Naive thymus-derived CD8-positive, alpha-beta T cell (primary cell): ENCODE data around the gene MAML2. TPM values are rescaled to one million over a fixed set of nuclear protein-coding genes. Genes with fewer than 3 reads are reported as not detected.

ENCODE experiments used
- ATAC-seq, 2 donors: fragments of 150-1000 bp; cut with Tn5 transposase in 1 of 2; sonication (Bioruptor Pico), chemical (Tn5 transposase) in 1 of 2; 1 replicate in 1 of 2; 2 replicates in 1 of 2; pipeline ENCODE4 v1.10.0; 2021; ENCODE audit warnings: mild to moderate bottlenecking in 2 of 2, moderate library complexity in 2 of 2
- POLR2A ChIA-PET: fragments of 350-600 bp; sonication (Branson Sonifier 250); formaldehyde crosslinking; loops from one replicate; lab custom pipeline; 2021; ENCODE audit warnings: antibody characterized with exemption; lab: Charles Lee
- DNase-seq, 10 donors: peaks; one replicate each; pipeline versions ENCODE4 v3.0.0 to v3.0.0-alpha.2; 2020 to 2022
- H3K27ac Mint-ChIP-seq, 10 donors: one replicate each; pipeline ENCODE4 v1.8.0; 2020 to 2022; ENCODE audit warnings: mild to moderate bottlenecking in 10 of 10, mixed read lengths in 10 of 10, moderate library complexity in 4 of 10, inconsistent platforms in 1 of 10
- H3K27me3 Mint-ChIP-seq, 5 donors: one replicate each; pipeline ENCODE4 v1.8.0; 2021 to 2022; ENCODE audit warnings: mixed read lengths in 5 of 5
- H3K36me3 Mint-ChIP-seq, 3 donors: one replicate each; pipeline ENCODE4 v1.8.0; 2020 to 2022; ENCODE audit warnings: mixed read lengths in 3 of 3, mild to moderate bottlenecking in 2 of 3, inconsistent platforms in 1 of 3
- H3K4me1 Mint-ChIP-seq, 4 donors: one replicate each; pipeline ENCODE4 v1.8.0; 2021 to 2022; ENCODE audit warnings: mixed read lengths in 4 of 4
- H3K4me3 Mint-ChIP-seq, 10 donors: one replicate each; pipeline ENCODE4 v1.8.0; 2020 to 2022; ENCODE audit warnings: mild to moderate bottlenecking in 10 of 10, mixed read lengths in 10 of 10, moderate library complexity in 6 of 10, inconsistent platforms in 1 of 10
- H3K9me3 Mint-ChIP-seq, 9 donors: one replicate each; pipeline ENCODE4 v1.8.0; 2020 to 2022; ENCODE audit warnings: mixed read lengths in 9 of 9, mild to moderate bottlenecking in 3 of 9, inconsistent platforms in 1 of 9, moderate library complexity in 1 of 9
- polyA plus RNA-seq, 3 donors: library from polyadenylated mRNA; unstranded; fragments of 300-500 nt; fragmentation: Illumina TruSeq; gene quantifications; one replicate each; pipeline ENCODE4 v1.2.3, GENCODE V29; 2021
- total RNA-seq, 8 experiments: library from RNA in 2 of 8; stranded (reverse) in 2 of 8; gene quantifications; one replicate each; pipeline ENCODE4 v1.2.3 and lab custom pipeline; 2021 to 2026

The MAML2 gene
- total and polyA plus RNA-seq, 5 experiments from 2014 or later = 6.6 to 68.5 (median 33.0) TPM

DNA sequence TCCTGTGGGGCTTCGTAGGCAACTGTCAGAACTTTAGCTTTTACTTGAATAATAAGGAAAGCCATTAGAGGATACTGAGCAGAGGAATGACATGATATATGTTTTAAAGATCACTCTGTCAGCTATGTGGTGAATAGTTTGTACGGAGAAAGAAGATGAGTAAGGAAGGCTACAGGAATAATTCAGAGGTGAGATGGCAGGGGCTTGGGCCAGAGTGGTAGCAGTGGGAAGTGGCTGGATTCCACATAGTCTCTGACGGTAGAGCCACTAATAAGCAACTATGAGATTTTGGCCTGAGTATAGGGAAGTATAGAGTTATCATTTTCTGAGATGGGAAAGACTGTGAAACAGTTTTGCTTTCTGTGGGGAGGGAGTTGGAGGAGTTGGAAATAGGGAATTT lies 325.1 kb downstream of the MAML2 start:
- Mint-ChIP-seq H3K36me3 (no peaks in the 10 kb centered on the region), H3K27ac (no peak overlapping the region), H3K4me3 (no peak overlapping the region), H3K9me3 (no peaks in the 10 kb centered on the region), H3K4me1 (peaks cover 27 to 69% (median 61%) of the 10 kb centered on the region in 4 donors), H3K27me3 (no peaks in the 10 kb centered on the region)
- no peak for ATAC-seq
- POLR2A ChIA-PET = interaction anchor here (1.0 to 2.3 kb wide), 2 partner anchors 228 to 324 kb away, joined by 4 to 5 read pairs; partner anchors contain the start of genes CEP57 and FAM76B
- DNase-seq = no peak

DNA sequence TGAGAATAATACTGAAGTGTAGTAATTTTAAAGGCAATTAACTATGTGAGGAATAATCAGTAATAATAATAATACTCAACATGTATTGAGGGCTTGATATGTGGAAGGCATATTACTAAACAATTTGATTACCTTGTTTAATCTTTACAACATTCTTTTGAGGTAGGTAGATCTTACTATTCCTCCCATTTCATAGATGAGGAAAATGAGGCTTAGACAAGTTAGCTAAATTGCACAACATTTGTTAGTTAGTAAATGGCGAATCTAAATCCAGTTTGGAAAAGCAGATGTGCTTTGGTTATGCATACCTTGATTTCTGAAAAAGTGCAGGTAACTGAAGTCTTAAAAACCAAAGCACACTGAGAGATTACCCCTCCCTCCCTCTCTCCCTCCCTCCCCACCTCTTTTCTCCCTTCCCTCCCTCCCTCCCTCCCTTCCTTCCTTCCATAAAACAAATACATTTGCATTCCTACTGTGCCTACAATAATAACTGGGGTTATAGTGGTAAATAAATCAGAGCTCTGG lies 326.0 kb downstream of the MAML2 start:
- no peak for ATAC-seq
- Mint-ChIP-seq H3K27ac (peak overlapping the region in 8 of 10 donors; percentile 5 to 99 (median 72)), H3K27me3 (no peaks in the 10 kb centered on the region)

DNA sequence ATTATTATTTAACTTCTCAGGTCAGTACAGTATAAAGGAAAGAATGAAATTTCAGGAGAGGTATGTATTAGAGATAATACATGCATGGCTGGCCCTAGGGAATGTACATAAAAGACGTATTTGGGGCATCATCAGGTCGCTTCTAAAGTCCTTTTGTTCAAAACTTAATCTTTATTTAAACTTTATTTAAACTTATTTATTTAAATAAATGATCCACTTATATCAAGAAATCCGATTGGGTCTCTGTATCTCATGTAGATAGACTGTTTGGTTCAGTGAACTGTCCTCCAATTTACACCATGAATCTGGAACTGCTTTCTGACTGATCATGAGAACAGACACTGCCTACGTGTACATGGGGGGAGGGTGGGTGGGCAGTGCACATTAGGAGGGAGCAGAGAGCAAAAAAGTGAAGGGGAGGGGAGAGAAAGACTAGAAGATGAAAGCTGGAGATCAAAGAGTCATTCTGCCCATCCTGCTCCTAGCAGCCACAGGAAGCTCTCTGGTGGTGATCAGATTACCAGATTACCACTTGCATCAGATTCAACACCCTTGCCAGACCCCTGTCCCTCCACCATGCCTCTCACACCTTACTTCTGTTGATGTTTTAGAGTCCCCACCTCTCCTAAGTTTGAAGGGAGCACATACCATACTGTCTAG lies 327.0 kb downstream of the MAML2 start:
- ATAC-seq (peak; percentile 33 to 38), DNase-seq (peak in 9 of 10 donors; percentile 7 to 76 (median 46))
- Mint-ChIP-seq H3K27me3 (no peaks in the 10 kb centered on the region), H3K4me3 (peak overlapping the region in 9 of 10 donors; percentile 0 to 79 (median 30)), H3K36me3 (no peaks in the 10 kb centered on the region), H3K4me1 (peaks cover 24 to 70% (median 65%) of the 10 kb centered on the region in 4 donors), H3K27ac (peak overlapping the region in 9 of 10 donors; percentile 82 to 99 (median 95)), H3K9me3 (no peaks in the 10 kb centered on the region)
- POLR2A ChIA-PET = interaction anchor here (0.6 to 2.3 kb wide), 6 partner anchors 16 to 949 kb away, joined by 3 to 9 read pairs (median 4); partner anchors contain the start of genes CCDC82, CEP57, FAM76B and JRKL

More for the DNA sequence above, 326.0 kb downstream of the MAML2 start:
- POLR2A ChIA-PET = interaction anchor here (1.0 to 2.3 kb wide), 2 partner anchors 227 to 325 kb away, joined by 4 to 5 read pairs; partner anchors contain the start of genes CEP57 and FAM76B
- Mint-ChIP-seq H3K9me3 (no peaks in the 10 kb centered on the region), H3K4me3 (no peak overlapping the region), H3K36me3 (no peaks in the 10 kb centered on the region), H3K4me1 (peaks cover 24 to 69% (median 62%) of the 10 kb centered on the region in 4 donors)
- DNase-seq = no peak

DNA sequence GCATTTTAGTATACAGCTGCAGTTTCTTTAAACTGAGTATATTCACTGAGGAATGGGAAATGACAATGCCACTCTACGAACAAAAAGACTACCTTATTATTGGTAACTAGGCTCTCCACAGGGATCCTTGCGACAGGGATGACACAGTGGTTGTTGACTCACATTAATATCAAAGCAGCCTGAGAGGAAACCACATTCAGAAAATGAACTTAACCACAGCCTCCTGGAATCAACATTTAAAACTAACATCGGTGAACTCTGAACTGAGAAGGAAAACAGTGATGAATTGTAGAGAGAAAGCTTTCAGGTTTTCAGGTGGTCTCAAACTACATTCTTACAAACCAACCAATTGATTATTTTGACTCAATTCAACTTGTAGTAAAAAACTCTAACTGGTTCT lies 328.8 kb downstream of the MAML2 start:
- Mint-ChIP-seq H3K4me1 (peaks cover 23 to 64% (median 59%) of the 10 kb centered on the region in 4 donors), H3K27me3 (no peaks in the 10 kb centered on the region)

DNA sequence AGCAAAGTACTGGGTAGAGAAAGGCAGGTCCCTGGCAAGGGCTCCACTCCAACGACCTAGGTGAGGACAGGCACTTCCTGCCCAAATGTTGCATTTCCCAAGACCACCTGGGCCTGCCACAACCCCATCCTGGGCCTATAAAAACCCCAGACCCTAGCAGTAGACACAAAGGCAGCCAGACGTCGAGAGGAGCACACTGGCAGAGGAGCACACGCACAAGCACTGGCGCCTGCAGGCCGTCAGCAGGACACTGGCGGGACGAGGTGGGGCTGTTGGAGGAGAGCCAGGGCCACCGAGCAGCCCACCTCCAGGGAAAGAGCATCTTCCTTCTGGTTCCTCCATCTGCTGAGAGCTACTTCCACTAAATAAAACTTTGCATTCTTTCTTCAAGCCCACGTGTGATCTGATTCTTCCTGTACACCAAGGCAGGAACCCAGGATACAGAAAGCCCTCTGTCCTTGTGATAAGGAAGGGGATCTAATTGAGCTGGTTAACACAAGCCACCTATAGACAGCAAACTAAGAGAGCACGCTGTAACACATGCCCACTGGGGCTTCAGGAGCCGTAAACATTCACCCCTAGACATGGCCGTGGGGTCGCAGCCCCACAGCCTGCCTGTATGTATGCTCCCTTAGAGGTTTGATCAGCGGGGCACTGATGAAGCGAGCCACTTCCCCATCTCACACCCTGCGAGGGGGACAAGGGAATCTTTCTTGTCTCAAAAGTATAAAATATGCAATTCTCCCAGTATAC lies 329.4 kb downstream of the MAML2 start:
- ATAC-seq (peak; percentile 12 to 22), DNase-seq (peak; percentile 6 to 78 (median 42))
- Mint-ChIP-seq H3K4me1 (peaks cover 23 to 64% (median 60%) of the 10 kb centered on the region in 4 donors), H3K36me3 (no peaks in the 10 kb centered on the region), H3K4me3 (peak overlapping the region; percentile 54 to 84 (median 73)), H3K27me3 (no peaks in the 10 kb centered on the region), H3K27ac (peak overlapping the region in 9 of 10 donors; percentile 93 to 99 (median 96)), H3K9me3 (no peaks in the 10 kb centered on the region)
- POLR2A ChIA-PET = interaction anchor here (1.0 to 4.3 kb wide), 9 partner anchors 20 to 380 kb away, joined by 3 to 24 read pairs (median 4); partner anchors contain the start of genes CCDC82, CEP57, FAM76B and JRKL

More for the DNA sequence above, 328.8 kb downstream of the MAML2 start:
- H3K27ac Mint-ChIP-seq = peak overlapping the region in 9 of 10 donors; percentile 93 to 99 (median 96)
- DNase-seq = peak in 8 of 10 donors; percentile 37 to 78 (median 65)
- POLR2A ChIA-PET = interaction anchor here (1.3 to 4.3 kb wide), 9 partner anchors 20 to 947 kb away, joined by 3 to 24 read pairs (median 4); partner anchors contain the start of genes CCDC82, CEP57, FAM76B and JRKL
- peak; percentile 43 to 55 for ATAC-seq
- no peaks in the 10 kb centered on the region for H3K9me3 Mint-ChIP-seq
- no peaks in the 10 kb centered on the region for H3K36me3 Mint-ChIP-seq
- peak overlapping the region; percentile 54 to 84 (median 73) for H3K4me3 Mint-ChIP-seq

DNA sequence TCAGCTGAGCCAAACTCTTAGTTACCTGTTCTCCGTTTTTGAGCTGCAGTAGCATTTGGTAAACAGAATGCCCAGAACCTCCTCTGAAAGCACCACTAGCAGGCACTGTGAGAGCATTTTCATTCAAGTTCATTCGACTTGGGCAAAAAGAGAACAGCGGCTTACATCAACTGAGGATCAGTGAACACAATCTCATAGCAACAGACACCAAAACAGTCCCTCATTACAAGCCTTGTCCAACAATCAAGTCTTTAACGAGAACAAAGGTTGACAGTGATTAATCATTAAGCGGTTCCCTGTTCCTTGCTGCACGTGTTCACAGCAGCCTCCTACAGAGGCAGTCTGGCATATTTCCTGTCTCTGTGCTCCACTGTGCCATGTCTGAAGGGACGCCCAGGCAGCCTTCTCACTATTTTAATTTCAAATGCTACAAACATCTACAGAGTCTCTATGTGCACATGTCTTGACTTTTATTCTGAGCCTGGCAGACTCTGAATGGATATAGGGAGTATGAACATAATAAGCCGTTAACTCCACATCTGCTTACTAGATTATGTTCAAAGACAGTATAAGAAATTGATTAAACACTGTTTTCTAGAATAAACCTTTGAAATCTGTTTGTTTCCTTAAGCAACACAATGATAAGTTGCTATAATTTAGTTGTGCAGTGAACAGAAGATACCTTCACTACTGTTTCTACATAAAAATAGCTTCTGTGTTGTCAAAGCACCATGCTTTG lies 330.7 kb downstream of the MAML2 start:
- Mint-ChIP-seq H3K36me3 (no peaks in the 10 kb centered on the region), H3K27me3 (no peaks in the 10 kb centered on the region), H3K9me3 (no peaks in the 10 kb centered on the region), H3K4me3 (peak overlapping the region; percentile 32 to 81 (median 72)), H3K4me1 (peaks cover 23 to 69% (median 61%) of the 10 kb centered on the region in 4 donors), H3K27ac (peak overlapping the region in 9 of 10 donors; percentile 93 to 99 (median 96))
- DNase-seq (peak in 9 of 10 donors; percentile 37 to 82 (median 65)), ATAC-seq (peak; percentile 74)
- POLR2A ChIA-PET = interaction anchor here (0.6 to 4.3 kb wide), 6 partner anchors 22 to 378 kb away, joined by 3 to 24 read pairs (median 4); partner anchors contain the start of genes CCDC82, CEP57, FAM76B and JRKL

DNA sequence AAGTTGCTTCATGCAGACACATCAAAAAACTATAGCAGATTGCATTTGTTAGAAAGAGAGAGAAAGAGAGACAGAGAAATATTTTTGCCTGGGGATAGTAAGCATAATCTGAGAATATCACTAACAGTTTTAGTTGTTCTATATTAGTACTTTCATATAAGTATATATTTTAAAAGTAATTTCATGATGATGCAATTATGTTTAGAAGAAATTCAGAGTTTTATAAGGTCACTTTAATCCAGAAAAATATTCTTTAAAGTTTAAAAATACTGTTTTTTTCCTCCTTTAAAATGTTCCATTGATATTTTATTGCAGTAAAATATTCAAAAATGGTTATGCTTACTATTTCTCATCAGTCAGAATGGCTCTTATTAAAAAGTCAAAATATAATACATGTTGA lies 332.3 kb downstream of the MAML2 start:
- H3K27me3 Mint-ChIP-seq = no peaks in the 10 kb centered on the region
- no peaks in the 10 kb centered on the region for H3K9me3 Mint-ChIP-seq
- H3K36me3 Mint-ChIP-seq = no peaks in the 10 kb centered on the region
- ATAC-seq = no peak
- H3K4me1 Mint-ChIP-seq = peaks cover 20 to 57% (median 50%) of the 10 kb centered on the region in 4 donors
- peak overlapping the region in 6 of 10 donors; percentile 25 to 94 (median 74) for H3K27ac Mint-ChIP-seq
- DNase-seq = no peak
- H3K4me3 Mint-ChIP-seq = peak overlapping the region in 1 of 10 donors; percentile 22
- POLR2A ChIA-PET = interaction anchor here (0.6 kb wide), 1 partner anchor 232 kb away, joined by 3 read pairs; no protein-coding TSS in a partner anchor

DNA sequence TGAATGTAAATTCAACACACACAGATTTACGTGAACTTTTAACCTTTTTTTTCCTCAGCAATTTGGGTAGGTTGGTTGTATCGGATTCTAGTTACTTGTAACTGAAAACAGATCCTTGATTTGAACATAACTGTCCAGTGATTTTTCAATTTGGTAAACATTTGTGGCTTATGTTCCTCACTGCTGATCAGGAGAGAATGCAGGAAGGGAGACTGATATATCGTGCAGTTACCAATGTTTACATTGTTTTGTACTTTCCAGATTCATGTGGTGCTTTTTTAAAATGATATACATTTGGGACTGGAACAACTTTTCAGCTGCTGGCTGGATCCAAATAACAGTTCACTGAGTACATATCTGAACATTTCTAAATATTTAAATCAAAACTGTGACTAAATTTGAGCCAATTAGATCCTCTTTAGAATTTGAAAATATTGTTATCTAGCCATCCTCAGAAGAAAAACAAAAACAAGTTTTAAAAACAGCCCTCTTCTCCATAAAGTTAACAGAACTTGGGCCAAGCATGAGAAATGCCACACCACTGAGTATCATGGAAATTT lies 334.8 kb downstream of the MAML2 start:
- POLR2A ChIA-PET = no interaction called here
- H3K36me3 Mint-ChIP-seq = peaks cover 3 to 12% (median 9%) of the 10 kb centered on the region in 3 donors
- H3K27ac Mint-ChIP-seq = peak overlapping the region in 1 of 10 donors; percentile 48
- ATAC-seq = no peak
- H3K4me1 Mint-ChIP-seq = peaks cover 11 to 33% (median 25%) of the 10 kb centered on the region in 4 donors
- no peak for DNase-seq
- no peak overlapping the region for H3K4me3 Mint-ChIP-seq
- no peaks in the 10 kb centered on the region for H3K27me3 Mint-ChIP-seq
- peaks cover 0 to under 1% (median 0%) of the 10 kb centered on the region in 9 donors for H3K9me3 Mint-ChIP-seq

DNA sequence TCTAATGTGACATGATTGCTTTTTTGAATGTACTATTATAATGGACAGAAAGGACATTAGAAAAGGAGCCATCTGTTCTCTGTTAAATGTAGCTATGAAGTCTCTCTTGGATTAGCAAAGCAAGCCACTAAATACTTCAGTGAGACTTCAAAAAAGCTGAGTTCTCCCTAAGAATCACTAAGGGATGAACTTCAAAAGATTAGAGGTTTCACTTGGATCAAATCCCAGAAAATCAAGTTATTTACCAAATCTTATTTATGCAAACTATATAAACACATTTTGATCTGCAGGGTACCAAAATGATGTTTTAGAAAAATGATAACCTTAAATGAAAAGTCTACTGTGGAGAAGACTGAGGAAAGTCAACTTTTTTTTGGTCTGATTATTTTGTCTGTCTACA lies 337.0 kb downstream of the MAML2 start:
- POLR2A ChIA-PET = no interaction called here
- peaks cover 7 to 30% (median 23%) of the 10 kb centered on the region in 4 donors for H3K4me1 Mint-ChIP-seq
- ATAC-seq (no peak), DNase-seq (no peak)
- peak overlapping the region in 1 of 10 donors; percentile 11 for H3K27ac Mint-ChIP-seq
- peaks cover 0 to 15% (median 0%) of the 10 kb centered on the region in 9 donors for H3K9me3 Mint-ChIP-seq
- no peaks in the 10 kb centered on the region for H3K27me3 Mint-ChIP-seq
- no peak overlapping the region for H3K4me3 Mint-ChIP-seq
- peaks cover 12 to 20% (median 16%) of the 10 kb centered on the region in 3 donors for H3K36me3 Mint-ChIP-seq

DNA sequence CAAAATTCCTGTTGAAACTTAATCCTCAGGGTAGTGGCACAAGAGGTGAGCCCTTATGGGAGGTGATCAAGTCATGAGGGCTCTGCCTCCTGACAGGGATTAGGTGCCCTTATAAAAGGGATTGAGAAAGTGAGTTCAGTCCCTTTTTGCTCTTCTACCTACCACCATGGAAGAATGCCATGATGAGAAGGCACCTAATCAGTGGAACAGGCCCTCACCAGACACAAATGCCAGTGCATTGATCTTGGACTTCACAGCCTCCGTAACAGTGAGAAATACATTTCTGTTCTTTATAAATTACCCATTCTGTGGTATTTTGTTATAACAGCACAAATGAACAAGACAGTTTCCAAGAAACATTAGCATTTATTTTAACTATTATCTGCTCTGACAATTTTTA lies 338.1 kb downstream of the MAML2 start:
- peaks cover 5 to 32% (median 24%) of the 10 kb centered on the region in 4 donors for H3K4me1 Mint-ChIP-seq
- peaks cover 12 to 21% (median 16%) of the 10 kb centered on the region in 3 donors for H3K36me3 Mint-ChIP-seq
- no peak overlapping the region for H3K27ac Mint-ChIP-seq
- POLR2A ChIA-PET = no interaction called here
- ATAC-seq (no peak), DNase-seq (no peak)
- no peak overlapping the region for H3K4me3 Mint-ChIP-seq
- no peaks in the 10 kb centered on the region for H3K27me3 Mint-ChIP-seq
- peaks cover 0 to 15% (median 0%) of the 10 kb centered on the region in 9 donors for H3K9me3 Mint-ChIP-seq

DNA sequence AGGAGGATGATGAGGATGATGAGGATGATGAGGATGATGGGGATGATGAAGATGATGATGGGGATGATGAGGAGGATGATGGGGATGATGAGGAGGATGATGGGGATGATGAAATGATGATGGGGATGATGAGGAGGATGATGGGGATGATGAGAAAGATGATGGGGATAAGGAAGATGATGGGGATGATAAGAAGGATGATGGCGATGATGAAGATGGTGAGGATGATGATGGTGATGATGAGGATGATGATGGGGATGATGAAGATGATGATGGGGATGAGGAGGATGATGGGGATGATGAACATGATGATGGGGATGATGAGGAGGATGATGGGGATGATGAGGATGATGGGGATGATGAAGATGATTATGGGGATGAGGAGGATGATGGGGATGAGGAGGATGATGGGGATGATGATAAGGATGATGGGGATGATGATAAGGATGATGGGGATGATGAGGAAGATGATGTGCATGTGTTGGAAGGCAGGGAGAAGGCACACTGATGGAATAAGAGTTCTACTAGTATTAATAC lies 340.2 kb downstream of the MAML2 start:
- peaks cover 15 to 41% (median 29%) of the 10 kb centered on the region in 4 donors for H3K4me1 Mint-ChIP-seq
- no peak for DNase-seq
- H3K27ac Mint-ChIP-seq = peak overlapping the region in 3 of 10 donors; percentile 16 to 68 (median 27)
- H3K36me3 Mint-ChIP-seq = peaks cover 12 to 21% (median 16%) of the 10 kb centered on the region in 3 donors
- H3K9me3 Mint-ChIP-seq = peaks cover 0 to 15% (median 0%) of the 10 kb centered on the region in 9 donors
- no peak for ATAC-seq
- POLR2A ChIA-PET = no interaction called here
- H3K4me3 Mint-ChIP-seq = peak overlapping the region in 1 of 10 donors; percentile 19
- no peaks in the 10 kb centered on the region for H3K27me3 Mint-ChIP-seq
